GM12878 (cell line): ENCODE measurements around the gene CHPT1. TPM values are rescaled to one million over a fixed set of nuclear protein-coding genes. Genes with fewer than 3 reads are reported as not detected.

Experiments used
- ATAC-seq: fragments of 200-7000 bp; cut with Tn5 transposase; 3 replicates; pipeline ENCODE4 v1.9.1; 2020; ENCODE audit warnings: mild to moderate bottlenecking, moderate library complexity
- BruUV-seq: library from RNA; stranded (reverse); fragments of 400-500 nt; replicated peaks from 2 replicates; lab custom pipeline; 2021; lab: Mats Ljungman, UMichigan
- CTCF ChIA-PET: fragments of 300-600 bp; sonication (Branson Sonifier 250); formaldehyde crosslinking; extraction: SDS; loops from one replicate; lab custom pipeline; 2021; ENCODE audit warnings: inconsistent platforms; lab: Yijun Ruan, JAX
- POLR2A ChIA-PET: fragments of 350-600 bp; formaldehyde crosslinking; extraction: SDS; loops from one replicate; lab custom pipeline; 2021; ENCODE audit warnings: inconsistent platforms; lab: Charles Lee
- RAD21 ChIA-PET: fragments of 300-600 bp; sonication (Branson Sonifier 250); formaldehyde crosslinking; loops from one replicate; lab custom pipeline; 2023; ENCODE audit warnings: antibody characterized with exemption; ENCODE audit not compliant: unreplicated experiment; lab: Charles Lee
- SMC1A ChIA-PET: fragments of 300-600 bp; sonication (Branson Sonifier 250); formaldehyde crosslinking; loops from one replicate; lab custom pipeline; 2023; ENCODE audit not compliant: unreplicated experiment, uncharacterized antibody; lab: Charles Lee
- DNase-seq: peaks from one replicate; pipeline ENCODE4 v3.0.0-alpha.2; 2011; ENCODE audit warnings: low read depth, low spot score
- FAIRE-seq: peaks from 3 replicates; lab custom pipeline; 2011; peaks lifted over from hg19 to GRCh38; lab: Jason Lieb, UNC
- H2AFZ ChIP-seq: 2 replicates; pipeline ENCODE4 v1.6.0; 2011; ENCODE audit warnings: low read depth, low read length, control low read depth; ENCODE audit not compliant: control insufficient read depth
- H3K27ac ChIP-seq: 2 replicates; pipeline ENCODE4 v1.5.1; 2011; ENCODE audit warnings: control low read depth; ENCODE audit not compliant: control insufficient read depth, insufficient read depth
- H3K27me3 ChIP-seq, 2 experiments: replicated peaks in 1 of 2; 2 replicates each; pipeline versions ENCODE4 v1.6.0 to v1.6.1; 2011; ENCODE audit warnings: low read length in 1 of 2; ENCODE audit not compliant: control insufficient read depth in 2 of 2, insufficient read depth in 2 of 2
- H3K36me3 ChIP-seq, 2 experiments: 2 replicates each; pipeline ENCODE4 v1.5.1; 2011; ENCODE audit warnings: low read length in 1 of 2; ENCODE audit not compliant: control insufficient read depth in 2 of 2, insufficient read depth in 2 of 2
- H3K4me1 ChIP-seq: 2 replicates; pipeline ENCODE4 v1.6.1; 2011; ENCODE audit warnings: mild to moderate bottlenecking, low read length, moderate library complexity, mixed read lengths; ENCODE audit not compliant: control insufficient read depth, insufficient read depth
- H3K4me2 ChIP-seq: 2 replicates; pipeline ENCODE4 v1.6.0; 2011; ENCODE audit warnings: control low read depth; ENCODE audit not compliant: control insufficient read depth, insufficient read depth
- H3K4me3 ChIP-seq: fragments of 200-600 bp; sonication (generic); 2 replicates; pipeline ENCODE4 v1.5.1; 2016
- H3K79me2 ChIP-seq: 2 replicates; pipeline ENCODE4 v1.6.0; 2011; ENCODE audit warnings: low read length; ENCODE audit not compliant: control insufficient read depth, insufficient read depth
- H3K9ac ChIP-seq: 2 replicates; pipeline ENCODE4 v1.8.0; 2011; ENCODE audit warnings: low read length, control low read depth, mixed read lengths; ENCODE audit not compliant: control insufficient read depth, insufficient read depth
- H3K9me3 ChIP-seq: replicated peaks from 3 replicates; pipeline ENCODE4 v1.5.1; 2011; ENCODE audit warnings: mild to moderate bottlenecking, low read length; ENCODE audit not compliant: control insufficient read depth, insufficient read depth
- H4K20me1 ChIP-seq: 2 replicates; pipeline ENCODE4 v1.6.0; 2011; ENCODE audit not compliant: control insufficient read depth, insufficient read depth
- CUX1 ChIP-seq: IDR thresholded peaks from 2 replicates; pipeline ENCODE4 v1.6.1; 2012; ENCODE audit warnings: improper control_type of control experiment, low read depth, low read length; ENCODE audit not compliant: insufficient replicate concordance
- E4F1 ChIP-seq: fragments of 450-650 bp; IDR thresholded peaks from 2 replicates; pipeline ENCODE4 v1.6.1; 2018; ENCODE audit warnings: borderline replicate concordance, mild to moderate bottlenecking; ENCODE audit not compliant: partially characterized antibody
- ETV6 ChIP-seq, 2 experiments: fragments of 450-650 bp in 1 of 2; IDR thresholded peaks in 1 of 2; conservative IDR thresholded peaks in 1 of 2; 2 replicates each; pipeline ENCODE4 v1.6.1; 2014; ENCODE audit warnings: antibody characterized with exemption in 1 of 2, borderline replicate concordance in 1 of 2, low read depth in 1 of 2, mild to moderate bottlenecking in 1 of 2, moderate library complexity in 1 of 2
- HDAC6 ChIP-seq: fragments of 200-600 bp; sonication (generic); IDR thresholded peaks from one replicate; pipeline ENCODE4 v1.8.0; 2017; ENCODE audit warnings: antibody characterized with exemption; ENCODE audit not compliant: unreplicated experiment
- KAT2A ChIP-seq: conservative IDR thresholded peaks from 2 replicates; pipeline ENCODE4 v1.6.1; 2011; ENCODE audit warnings: low read depth, low read length; ENCODE audit not compliant: control insufficient read depth
- KDM1A ChIP-seq: fragments of 200-600 bp; sonication (generic); IDR thresholded peaks from 2 replicates; pipeline ENCODE4 v1.6.1; 2016; ENCODE audit warnings: borderline replicate concordance
- KLF5 ChIP-seq: fragments of 450-650 bp; IDR thresholded peaks from 2 replicates; pipeline ENCODE4 v1.6.1; 2014; ENCODE audit warnings: mild to moderate bottlenecking; ENCODE audit not compliant: partially characterized antibody
- MYB ChIP-seq: fragments of 150-350 bp; IDR thresholded peaks from 2 replicates; pipeline ENCODE4 v1.6.1; 2014; ENCODE audit warnings: mild to moderate bottlenecking, low read depth, low read length, borderline replicate concordance
- NBN ChIP-seq: fragments of 450-650 bp; IDR thresholded peaks from 2 replicates; pipeline ENCODE4 v1.6.1; 2016
- NFIC ChIP-seq: IDR thresholded peaks from 2 replicates; pipeline ENCODE4 v1.6.1; 2012; ENCODE audit warnings: low read depth, mild to moderate bottlenecking, inconsistent platforms, low read length, moderate library complexity
- NFXL1 ChIP-seq: fragments of 450-650 bp; IDR thresholded peaks from 2 replicates; pipeline ENCODE4 v1.6.1; 2017; ENCODE audit warnings: antibody characterized with exemption, mild to moderate bottlenecking, borderline replicate concordance
- SUPT20H ChIP-seq: IDR thresholded peaks from 2 replicates; pipeline ENCODE4 v1.6.1; 2011; ENCODE audit warnings: low read depth, mild to moderate bottlenecking, low read length, moderate library complexity, borderline replicate concordance; ENCODE audit not compliant: control insufficient read depth
- TAF1 ChIP-seq: IDR thresholded peaks from 2 replicates; pipeline ENCODE4 v1.6.1; 2011; ENCODE audit warnings: mild to moderate bottlenecking, low read depth, low read length, borderline replicate concordance
- YBX1 ChIP-seq: fragments of 450-650 bp; IDR thresholded peaks from 2 replicates; pipeline ENCODE4 v1.6.1; 2016; ENCODE audit warnings: antibody characterized with exemption
- YY1 ChIP-seq: IDR thresholded peaks from 2 replicates; pipeline ENCODE4 v1.6.1; 2011; ENCODE audit warnings: low read depth, mild to moderate bottlenecking, low read length
- ZBED1 ChIP-seq: IDR thresholded peaks from 2 replicates; pipeline ENCODE4 v1.6.1; 2016; ENCODE audit warnings: borderline replicate concordance
- WGBS: methylation state at CpG from one replicate; pipeline ENCODE4 v1.1.6; 2016; ENCODE audit warnings: low lambda C conversion rate; ENCODE audit not compliant: insufficient replicate concordance, insufficient coverage; ENCODE audit errors: missing lambda C conversion rate; 5-methylcytosine and 5-hydroxymethylcytosine counted together
- in situ Hi-C: fragments of 300-500 bp; cut with MboI; formaldehyde crosslinking; loops from 9 replicates; pipeline ENCODE4 v1.14.3; 2018; ENCODE audit warnings: mixed read lengths
- intact Hi-C: fragments of 100-400 bp; cut with micrococcal nuclease; formaldehyde crosslinking; loops from one replicate; pipeline ENCODE4 v1.14.2; 2022; ENCODE audit not compliant: unreplicated experiment
- polyA plus RNA-seq, 11 experiments: library from polyadenylated mRNA; depleted of rRNA in 4 of 11; unstranded in 6 of 11; stranded (reverse) in 5 of 11; fragments of >200 nt; fragmentation: Nextera tagmentation in 4 of 11; fragmentation: Illumina TruSeq in 1 of 11; extraction: Ambion mirVana in 4 of 11; extraction: Trizol in 1 of 11; gene quantifications; 1 replicate in 1 of 11; 2 replicates in 10 of 11; pipeline versions ENCODE4 v1.2.1 to v1.2.3, GENCODE V29; 2011 to 2016; ENCODE audit warnings: inconsistent platforms in 2 of 11, missing spikeins in 2 of 11, low read depth in 1 of 11
- total RNA-seq, 4 experiments: library from RNA; depleted of rRNA in 3 of 4; stranded (reverse); fragments of >200 nt in 3 of 4; fragmentation: Illumina TruSeq in 1 of 4; extraction: Trizol in 1 of 4; gene quantifications; 2 replicates each; pipeline versions ENCODE4 v1.2.1 to v1.2.3, GENCODE V29; 2013 to 2021

Gene CHPT1
- total and polyA plus RNA-seq, 10 of the 15 experiments (the other 5 are each of a cell fraction or from before 2014, with no cell fraction given) = 0.85 to 10.2 (median 3.9) TPM

GRCh38 chr12:101713059-101713682 lies 15.7 kb downstream of the CHPT1 start (continued):
- TF ChIP-seq HDAC6 (no peak), KDM1A (no peak)

GRCh38 chr12:101713930-101714329 lies 16.5 kb downstream of the CHPT1 start:
- Histone ChIP-seq H4K20me1 (peaks cover 4% of the 10 kb centered on the region; the same call in 1 of the 2 replicates), H3K4me1 (no peaks in the 10 kb centered on the region), H3K27ac (no peak overlapping the region), H3K36me3 (no peaks in the 10 kb centered on the region), H3K9ac (no peak overlapping the region), H2AFZ (no peak overlapping the region), H3K4me3 (no peak overlapping the region), H3K9me3 (no peaks in the 10 kb centered on the region), H3K4me2 (no peak overlapping the region), H3K79me2 (no peaks in the 10 kb centered on the region), H3K27me3 (no peaks in the 10 kb centered on the region)
- no TSS peak for BruUV-seq
- ChIA-PET POLR2A (no interaction called here), SMC1A (interaction anchor here (0.8 to 1.2 kb wide), 4 partner anchors 8 to 58 kb away, joined by 3 to 5 read pairs (median 4); no protein-coding TSS in a partner anchor), CTCF (interaction anchor here (0.6 to 1.2 kb wide), 3 partner anchors 14 to 110 kb away, joined by 3 read pairs; no protein-coding TSS in a partner anchor), RAD21 (no interaction called here)
- intact Hi-C loops (no loop called here), in situ Hi-C loops (no loop called here)
- DNase-seq (no peak), ATAC-seq (no peak), FAIRE-seq (no peak)
- 98% methylated on average over 2 of the region's 2 CpGs for WGBS
- TF ChIP-seq YY1 (no peak), NBN (no peak), NFIC (no peak), ZBED1 (no peak), ETV6 (conservative IDR thresholded peaks at IDR 0.05 in 1 of 2, IDR thresholded peaks at IDR 0.05 in 1 of 2; ENCODE audit: borderline replicate concordance in 1 of 2, low read depth in 1 of 2) (no peak), NFXL1 (no peak), E4F1 (no peak), KAT2A (no peak), SUPT20H (no peak), CUX1 (no peak), MYB (no peak), KLF5 (no peak), YBX1 (no peak), TAF1 (no peak)
